Brain microvascular endothelial cell (primary cell): Measurements from ENCODE around the gene LRRC4C.

ENCODE experiments used
- DNase-seq: peaks from one replicate; pipeline ENCODE4 v3.0.0-alpha.2; 2020
- H3K27ac ChIP-seq: fragments of 250-450 bp; sonication (Bioruptor Pico); 2 replicates; pipeline ENCODE4 v1.5.1; 2020; ENCODE audit warnings: mild to moderate bottlenecking, moderate library complexity
- H3K27me3 ChIP-seq: fragments of 250-450 bp; sonication (Bioruptor Pico); replicated peaks from 2 replicates; pipeline ENCODE4 v1.5.1; 2020; ENCODE audit warnings: mild to moderate bottlenecking
- H3K36me3 ChIP-seq: fragments of 250-450 bp; sonication (Bioruptor Pico); replicated peaks from 2 replicates; pipeline ENCODE4 v1.5.1; 2020; ENCODE audit warnings: mild to moderate bottlenecking
- H3K4me3 ChIP-seq: 2 replicates; pipeline ENCODE4 v1.5.1; 2011; ENCODE audit warnings: low read depth, mild to moderate bottlenecking, control low read depth, low read length, moderate library complexity
- in situ Hi-C: cut with HindIII; loops from 2 replicates; pipeline ENCODE4 v1.10.0; 2017; ENCODE audit warnings: low sequenced_read_pairs, low pct_ligation_motif_present
- TF ChIP-seq, protein P1 (sequence below): IDR thresholded peaks from 2 replicates; pipeline ENCODE4 v1.5.1; 2011; ENCODE audit warnings: low read depth, mild to moderate bottlenecking, moderate library complexity, low read length, control low read depth, inconsistent platforms; ENCODE audit errors: missing control alignments

LRRC4C gene

DNA sequence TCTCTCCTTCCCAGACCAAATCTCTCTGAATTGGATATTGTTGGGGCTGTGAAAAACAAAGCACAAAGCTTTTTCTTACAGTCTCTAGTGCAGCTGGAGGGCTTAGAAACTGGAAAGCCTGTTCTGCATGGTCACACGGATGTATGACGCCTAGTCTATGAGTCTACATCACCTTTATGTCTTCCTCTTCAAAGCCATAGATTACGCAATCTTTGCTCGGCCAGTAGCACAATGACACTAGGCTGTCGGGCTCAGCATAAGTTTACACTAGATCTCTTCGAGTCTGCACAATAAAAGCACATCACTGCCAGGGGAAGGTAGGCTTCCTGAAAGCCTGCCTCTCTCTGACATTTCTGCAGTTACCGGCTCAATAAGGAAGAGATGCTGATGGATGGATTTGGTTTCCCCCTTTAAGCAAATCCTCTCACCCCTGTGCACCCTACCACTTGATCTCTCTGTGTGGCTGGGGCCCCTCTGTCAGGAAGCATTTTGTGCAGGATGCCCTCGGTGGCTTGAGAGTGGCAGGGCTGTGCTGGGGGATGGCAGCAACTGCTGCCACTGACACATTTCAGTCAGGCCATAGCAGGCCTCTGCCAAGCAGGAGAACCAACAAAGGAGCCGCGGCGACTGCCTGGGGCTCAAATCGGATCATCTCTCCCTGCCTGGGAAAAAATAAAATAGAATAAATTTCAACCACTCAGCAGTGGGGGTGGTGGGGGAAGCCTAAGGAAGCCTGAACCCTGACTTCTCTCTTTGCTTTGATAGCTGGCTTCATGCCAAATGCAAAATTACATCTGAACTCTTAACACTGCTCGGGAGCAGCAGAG, 1272.8 kb downstream of the LRRC4C start:
- Histone ChIP-seq H3K36me3 (no peaks in the 10 kb centered on the region), H3K27me3 (no peaks in the 10 kb centered on the region), H3K27ac (no peak overlapping the region), H3K4me3 (no peak overlapping the region)
- TF ChIP-seq, protein P1, sequence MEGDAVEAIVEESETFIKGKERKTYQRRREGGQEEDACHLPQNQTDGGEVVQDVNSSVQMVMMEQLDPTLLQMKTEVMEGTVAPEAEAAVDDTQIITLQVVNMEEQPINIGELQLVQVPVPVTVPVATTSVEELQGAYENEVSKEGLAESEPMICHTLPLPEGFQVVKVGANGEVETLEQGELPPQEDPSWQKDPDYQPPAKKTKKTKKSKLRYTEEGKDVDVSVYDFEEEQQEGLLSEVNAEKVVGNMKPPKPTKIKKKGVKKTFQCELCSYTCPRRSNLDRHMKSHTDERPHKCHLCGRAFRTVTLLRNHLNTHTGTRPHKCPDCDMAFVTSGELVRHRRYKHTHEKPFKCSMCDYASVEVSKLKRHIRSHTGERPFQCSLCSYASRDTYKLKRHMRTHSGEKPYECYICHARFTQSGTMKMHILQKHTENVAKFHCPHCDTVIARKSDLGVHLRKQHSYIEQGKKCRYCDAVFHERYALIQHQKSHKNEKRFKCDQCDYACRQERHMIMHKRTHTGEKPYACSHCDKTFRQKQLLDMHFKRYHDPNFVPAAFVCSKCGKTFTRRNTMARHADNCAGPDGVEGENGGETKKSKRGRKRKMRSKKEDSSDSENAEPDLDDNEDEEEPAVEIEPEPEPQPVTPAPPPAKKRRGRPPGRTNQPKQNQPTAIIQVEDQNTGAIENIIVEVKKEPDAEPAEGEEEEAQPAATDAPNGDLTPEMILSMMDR: no peak
- no peak for DNase-seq
- in situ Hi-C loops: no loop called here

DNA sequence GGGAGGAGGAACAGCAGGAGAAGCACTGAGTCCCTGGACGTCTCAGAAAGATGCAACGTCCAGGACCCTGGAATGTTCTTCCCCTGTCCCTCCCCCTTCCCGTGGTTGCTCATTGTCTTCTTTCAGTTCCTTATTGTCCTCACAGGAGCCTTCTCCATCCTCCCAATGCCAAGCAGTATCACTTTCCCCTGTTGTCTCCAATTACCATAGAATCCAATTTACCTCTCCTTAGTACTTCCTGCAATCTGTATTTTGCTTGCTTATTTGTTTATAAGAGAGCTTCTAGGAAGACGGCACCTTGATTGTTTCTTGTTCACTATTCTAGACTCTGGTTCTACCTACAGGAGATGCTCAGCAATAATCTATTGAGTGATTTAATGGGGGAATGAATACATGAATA, 1273.7 kb downstream of the LRRC4C start:
- DNase-seq: no peak

DNA sequence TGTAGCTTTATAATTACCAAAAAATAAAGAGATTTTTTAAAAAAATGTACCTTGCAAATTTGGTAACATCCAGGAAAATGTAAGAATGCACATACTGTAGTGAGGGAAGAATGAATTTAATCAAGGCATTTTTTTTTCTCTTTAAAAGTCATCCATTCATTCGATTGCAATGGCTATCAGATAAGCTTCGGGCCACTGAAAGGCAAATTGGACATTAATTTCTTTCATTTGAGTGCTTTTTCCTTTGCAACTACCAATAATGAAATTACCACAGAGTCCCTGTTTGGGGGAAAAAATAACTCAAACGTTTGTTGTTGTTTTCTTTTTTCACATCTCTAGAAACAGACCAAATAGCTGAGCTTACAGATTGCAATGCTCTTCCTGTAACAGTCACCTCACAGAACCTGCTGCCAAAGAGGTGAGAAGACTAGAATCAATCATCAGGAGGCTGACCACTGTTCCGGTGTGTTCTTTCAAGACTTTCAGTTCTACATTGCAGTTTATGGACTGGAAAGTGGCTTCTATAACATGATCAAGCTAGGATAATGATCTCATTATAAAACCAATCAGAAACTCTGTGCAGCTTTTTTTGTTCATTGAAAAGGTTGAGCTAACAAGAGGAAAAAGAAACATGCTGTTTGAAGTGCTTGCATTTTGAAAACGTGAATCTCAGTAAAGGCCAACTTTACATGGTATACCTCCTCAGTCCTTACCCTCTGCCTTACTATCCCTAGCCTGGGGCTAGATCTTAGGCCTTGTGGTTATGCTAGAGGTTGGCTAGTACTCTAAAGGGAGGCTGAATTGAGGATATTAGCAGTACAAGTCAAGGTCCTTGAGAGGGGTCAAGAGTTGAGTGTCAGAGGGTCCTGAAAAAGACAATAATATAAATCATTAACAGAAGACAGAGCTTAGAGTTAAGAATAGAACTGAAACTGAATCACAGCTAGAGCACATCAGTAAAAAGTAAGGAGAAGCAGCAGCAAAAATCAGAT, 1276.1 kb downstream of the LRRC4C start:
- Histone ChIP-seq H3K27ac (no peak overlapping the region), H3K36me3 (no peaks in the 10 kb centered on the region), H3K4me3 (no peak overlapping the region), H3K27me3 (no peaks in the 10 kb centered on the region)
- DNase-seq: no peak
- TF ChIP-seq, protein P1: no peak
- in situ Hi-C loops: no loop called here

More for the DNA sequence above, 1273.7 kb downstream of the LRRC4C start:
- TF ChIP-seq, protein P1: no peak
- no peaks in the 10 kb centered on the region for H3K27me3 ChIP-seq
- no peak overlapping the region for H3K4me3 ChIP-seq
- in situ Hi-C loops: no loop called here
- H3K27ac ChIP-seq: no peak overlapping the region
- no peaks in the 10 kb centered on the region for H3K36me3 ChIP-seq

DNA sequence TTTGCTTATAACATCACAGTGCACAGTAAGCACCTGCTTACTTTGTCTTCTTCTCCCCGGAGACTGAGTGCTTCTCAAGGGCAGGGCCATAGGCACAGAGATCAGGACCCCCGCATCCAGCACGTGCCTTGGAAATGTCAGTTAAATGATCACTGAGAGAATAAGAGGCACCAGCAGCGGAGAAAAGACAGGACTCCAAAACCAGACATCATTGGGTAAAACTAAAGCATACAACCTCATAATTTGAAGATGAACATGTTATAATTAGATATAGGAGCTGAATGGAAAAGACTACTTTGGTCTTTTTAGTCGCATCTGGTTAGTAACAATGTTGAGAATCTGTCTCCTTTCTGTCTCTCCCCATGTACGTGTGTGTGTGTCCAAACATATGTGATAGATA, 1279.9 kb downstream of the LRRC4C start:
- Histone ChIP-seq H3K27me3 (no peaks in the 10 kb centered on the region), H3K36me3 (no peaks in the 10 kb centered on the region), H3K27ac (no peak overlapping the region), H3K4me3 (no peak overlapping the region)
- TF ChIP-seq, protein P1: no peak
- in situ Hi-C loops: no loop called here
- no peak for DNase-seq

DNA sequence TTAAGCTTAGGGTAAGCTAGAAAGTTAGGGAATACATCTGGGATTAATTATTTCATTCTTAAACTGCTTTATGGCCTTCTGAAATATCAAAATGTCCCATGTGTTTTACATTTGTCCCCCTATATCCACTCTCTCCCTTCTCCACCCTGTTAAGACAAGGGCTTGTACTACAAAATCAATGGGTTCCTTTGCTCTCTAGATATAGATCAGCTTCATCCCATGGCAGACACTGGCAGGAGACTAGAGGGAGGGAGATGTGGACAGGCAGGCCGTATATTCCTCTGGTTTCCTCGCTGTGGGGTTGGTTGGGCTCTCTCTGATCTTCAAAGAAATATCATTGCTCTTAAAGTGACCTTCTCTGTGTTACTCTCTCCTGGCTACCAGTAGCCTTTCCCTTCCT, 1281.0 kb downstream of the LRRC4C start:
- no peak overlapping the region for H3K4me3 ChIP-seq
- H3K27ac ChIP-seq: no peak overlapping the region
- in situ Hi-C loops: no loop called here
- TF ChIP-seq, protein P1: no peak
- no peak for DNase-seq
- H3K36me3 ChIP-seq: no peaks in the 10 kb centered on the region
- H3K27me3 ChIP-seq: no peaks in the 10 kb centered on the region
